Activated CD8-positive, alpha-beta T cell treated with anti-CD3 and anti-CD28 coated beads, Interleukin-2, amount 10 ng/mL, durations not matched to agents 7 days and 5 days (primary cell): Measurements from ENCODE around the gene HYAL1. TPM values are rescaled to one million over a fixed set of nuclear protein-coding genes. Genes with fewer than 3 reads are reported as not detected.

ENCODE experiments used
- ATAC-seq: fragments of 150-1000 bp; cut with Tn5 transposase; one replicate; pipeline ENCODE4 v1.10.0; 2021; ENCODE audit warnings: moderate library complexity
- CTCF ChIA-PET: fragments of 350-600 bp; sonication (Branson Sonifier 250); formaldehyde crosslinking; loops from one replicate; lab custom pipeline; 2021; ENCODE audit warnings: antibody characterized with exemption; lab: Charles Lee
- POLR2A ChIA-PET: fragments of 350-600 bp; sonication (Branson Sonifier 250); formaldehyde crosslinking; loops from one replicate; lab custom pipeline; 2021; ENCODE audit warnings: antibody characterized with exemption; lab: Charles Lee
- DNase-seq: peaks from one replicate; pipeline ENCODE4 v3.0.0-alpha.2; 2020
- H3K27ac Mint-ChIP-seq: one replicate; pipeline ENCODE4 v1.8.0; 2021; ENCODE audit warnings: mild to moderate bottlenecking, mixed read lengths
- H3K27me3 Mint-ChIP-seq: one replicate; pipeline ENCODE4 v1.8.0; 2021; ENCODE audit warnings: low read depth, mixed read lengths
- H3K36me3 Mint-ChIP-seq: one replicate; pipeline ENCODE4 v1.8.0; 2021; ENCODE audit warnings: low read depth, mixed read lengths
- H3K4me1 Mint-ChIP-seq: one replicate; pipeline ENCODE4 v1.8.0; 2021; ENCODE audit warnings: low read depth, mixed read lengths
- H3K4me3 Mint-ChIP-seq: one replicate; pipeline ENCODE4 v1.8.0; 2021; ENCODE audit warnings: mild to moderate bottlenecking, mixed read lengths
- H3K9me3 Mint-ChIP-seq: one replicate; pipeline ENCODE4 v1.8.0; 2022; ENCODE audit warnings: mixed read lengths; ENCODE audit not compliant: insufficient read depth
- total RNA-seq, 2 experiments: library from RNA; stranded (reverse); gene quantifications; one replicate each; pipeline ENCODE4 v1.2.3, GENCODE V29; 2021

HYAL1 gene
- under 1 TPM in 1 of 2 experiments, not detected in 1; 0.16 TPM for total RNA-seq

- Mint-ChIP-seq H3K27ac (no peak within 1 kb of the TSS), H3K4me1 (peaks cover 15% of the 10 kb centered on the region), H3K27me3 (no peaks in the 10 kb centered on the region), H3K36me3 (no peaks in the 10 kb centered on the region), H3K4me3 (no peak within 1 kb of the TSS), H3K9me3 (no peaks in the 10 kb centered on the region)
- DNase-seq: peak; percentile 21
- ChIA-PET POLR2A (interaction anchor here (1.3 kb wide), 1 partner anchor 33 kb away, joined by 3 read pairs; no protein-coding TSS in a partner anchor), CTCF (interaction anchor here (10.1 kb wide), 1 partner anchor 18 kb away, joined by 113 read pairs; the partner anchor contains the start of gene HYAL2)
- no peak for ATAC-seq
These were observed at the start of gene HYAL1 for GRCh38 chr3:50303013-50303815. Gene HYAL1 (minus strand): TSS chr3:50303574. CDS start chr3:50302956, 618 bp downstream.

DNA sequence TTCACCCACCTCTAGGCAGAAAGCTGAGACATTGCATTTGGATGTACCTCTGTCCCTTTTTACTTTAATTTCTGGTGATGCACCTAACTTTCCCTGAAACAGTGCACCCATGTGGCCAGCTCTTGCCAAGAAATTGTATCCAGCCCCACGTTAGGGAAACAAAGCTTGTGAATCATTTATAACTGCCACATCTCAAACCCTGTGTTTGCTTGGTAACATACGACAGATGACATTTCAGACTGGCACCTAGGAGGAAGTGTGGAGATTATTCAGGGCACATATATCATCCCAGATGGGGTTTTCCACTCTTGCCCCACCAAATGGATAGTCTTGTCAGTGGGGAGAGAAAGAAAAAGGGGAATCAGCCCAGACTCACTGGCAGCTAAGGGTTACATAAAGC, 49.4 kb upstream of the HYAL1 start:
- ChIA-PET CTCF (interaction anchor here (0.9 to 1.6 kb wide), 7 partner anchors 9 to 249 kb away, joined by 3 to 9 read pairs (median 4); partner anchors contain the start of genes HYAL3 and NAA80), POLR2A (interaction anchor here (0.7 to 3.5 kb wide), 6 partner anchors 9 to 79 kb away, joined by 3 to 21 read pairs (median 4); partner anchors contain the start of gene RASSF1)
- Mint-ChIP-seq H3K27ac (no peak overlapping the region), H3K4me1 (peaks cover 70% of the 10 kb centered on the region), H3K4me3 (no peak overlapping the region), H3K27me3 (no peaks in the 10 kb centered on the region), H3K36me3 (peaks cover 59% of the 10 kb centered on the region), H3K9me3 (no peaks in the 10 kb centered on the region)
- ATAC-seq (no peak), DNase-seq (no peak)

- no peak for ATAC-seq
- ChIA-PET POLR2A (interaction anchor here (0.9 to 3.2 kb wide), 7 partner anchors 10 to 266 kb away, joined by 3 to 35 read pairs (median 6); partner anchors contain the start of genes CISH, HYAL3, MAPKAPK3 and NAA80), CTCF (interaction anchor here (1.1 to 3.2 kb wide), 5 partner anchors 10 to 262 kb away, joined by 3 to 21 read pairs (median 4); no protein-coding TSS in a partner anchor)
- Mint-ChIP-seq H3K4me1 (peaks cover 67% of the 10 kb centered on the region), H3K9me3 (no peaks in the 10 kb centered on the region), H3K36me3 (peaks cover 59% of the 10 kb centered on the region), H3K27ac (peak overlapping the region; percentile 99), H3K4me3 (peak overlapping the region; percentile 96), H3K27me3 (no peaks in the 10 kb centered on the region)
- no peak for DNase-seq
These were observed 47.9 kb upstream of the HYAL1 start for GRCh38 chr3:50351323-50351697.

DNA sequence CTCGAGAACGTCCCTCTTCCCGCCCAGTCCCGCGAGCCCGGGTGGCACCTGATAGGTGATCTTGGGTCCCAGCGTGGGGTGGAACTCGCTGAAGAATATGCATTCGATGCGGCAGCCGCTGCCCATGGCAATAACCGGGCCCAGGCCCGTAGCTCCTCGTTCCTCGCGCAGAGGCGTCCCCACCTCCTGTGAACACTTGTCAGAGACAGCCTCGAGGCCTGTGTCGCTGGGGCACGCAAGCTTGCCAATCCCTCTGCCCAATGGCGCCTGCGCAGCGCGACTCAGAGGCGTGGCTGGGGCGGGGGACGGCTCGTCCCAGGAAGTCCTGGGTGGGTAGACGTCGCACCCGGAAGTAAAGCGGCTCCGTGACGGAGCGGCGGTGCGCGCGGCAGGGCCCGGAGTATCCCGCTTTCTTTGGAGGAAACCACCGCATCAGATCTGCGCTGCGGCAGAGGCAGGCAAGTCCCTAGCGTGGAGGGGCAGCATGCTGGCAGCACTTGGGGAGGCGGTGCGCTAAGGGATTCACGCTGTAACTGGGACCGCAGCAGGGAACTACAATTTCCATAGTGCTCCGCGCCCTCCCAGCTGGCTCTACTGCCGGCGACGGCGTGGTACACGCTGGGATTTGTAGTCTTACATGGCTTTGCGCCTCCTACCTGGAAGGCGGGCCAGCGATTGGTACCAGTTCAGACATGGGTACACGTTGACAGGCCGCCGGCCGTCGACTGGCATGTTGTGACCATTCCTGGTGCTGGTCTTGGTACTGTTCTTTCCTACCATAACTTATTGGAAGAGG, 47.4 kb upstream of the HYAL1 start, which contains the start of the genes CYB561D2 and NPRL2:
Gene CYB561D2 (plus strand): TSS at position 336 of the 796 bp plus-strand sequence. CDS start 572 bp downstream, outside the sequence.
Gene NPRL2 (minus strand): TSS at position 249 of the 796 bp plus-strand sequence. CDS start 123 bp downstream, at position 126.
- H3K27me3 Mint-ChIP-seq: no peaks in the 10 kb centered on the region
- ChIA-PET POLR2A (interaction anchor here (0.7 to 3.2 kb wide), 11 partner anchors 9 to 537 kb away, joined by 3 to 35 read pairs (median 5); partner anchors contain the start of genes CISH, HYAL3, MAPKAPK3 and NAA80), CTCF (interaction anchor here (1.0 to 5.9 kb wide), 13 partner anchors 9 to 263 kb away, joined by 3 to 31 read pairs (median 5); partner anchors contain the start of genes GNAI2, RASSF1 and TMEM115)
- DNase-seq (peak; percentile 99), ATAC-seq (peak; percentile 92)
- H3K4me3 Mint-ChIP-seq: peak within 1 kb of the TSS; percentile 96
- H3K36me3 Mint-ChIP-seq: peaks cover 59% of the 10 kb centered on the region
- peaks cover 68% of the 10 kb centered on the region for H3K4me1 Mint-ChIP-seq
- no peaks in the 10 kb centered on the region for H3K9me3 Mint-ChIP-seq
- peak within 1 kb of the TSS; percentile 99 for H3K27ac Mint-ChIP-seq

DNA sequence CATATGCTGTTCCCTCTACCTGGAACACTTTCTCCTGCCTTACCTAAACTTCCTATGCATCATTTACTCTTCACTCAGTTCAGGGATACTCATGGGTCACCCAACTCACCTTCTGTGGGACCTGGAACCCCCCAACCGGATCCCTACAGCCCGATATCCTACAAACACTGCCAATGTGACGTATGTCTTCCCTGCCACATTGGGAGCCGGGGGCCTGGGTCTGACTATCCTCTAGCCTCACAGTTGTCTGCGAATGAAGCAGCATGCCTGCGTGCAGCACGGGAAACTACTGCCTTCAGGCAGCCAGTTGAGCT, 46.8 kb upstream of the HYAL1 start:
- peak overlapping the region; percentile 96 for H3K4me3 Mint-ChIP-seq
- H3K27ac Mint-ChIP-seq: peak overlapping the region; percentile 99
- ChIA-PET CTCF (interaction anchor here (1.0 to 5.9 kb wide), 13 partner anchors 8 to 263 kb away, joined by 3 to 31 read pairs (median 5); partner anchors contain the start of genes GNAI2, RASSF1 and TMEM115), POLR2A (interaction anchor here (0.7 to 3.2 kb wide), 10 partner anchors 9 to 537 kb away, joined by 3 to 35 read pairs (median 6); partner anchors contain the start of genes CISH, HYAL3, MAPKAPK3 and NAA80)
- H3K9me3 Mint-ChIP-seq: no peaks in the 10 kb centered on the region
- H3K4me1 Mint-ChIP-seq: peaks cover 68% of the 10 kb centered on the region
- ATAC-seq: no peak
- DNase-seq: no peak
- no peaks in the 10 kb centered on the region for H3K27me3 Mint-ChIP-seq
- H3K36me3 Mint-ChIP-seq: peaks cover 56% of the 10 kb centered on the region

- H3K27me3 Mint-ChIP-seq: no peaks in the 10 kb centered on the region
- ATAC-seq: peak; percentile 5
- POLR2A ChIA-PET: interaction anchor here (0.9 to 4.3 kb wide), 3 partner anchors 10 to 224 kb away, joined by 3 to 25 read pairs (median 3); no protein-coding TSS in a partner anchor
These were observed 43.9 kb upstream of the HYAL1 start for GRCh38 chr3:50347187-50347813.

DNA sequence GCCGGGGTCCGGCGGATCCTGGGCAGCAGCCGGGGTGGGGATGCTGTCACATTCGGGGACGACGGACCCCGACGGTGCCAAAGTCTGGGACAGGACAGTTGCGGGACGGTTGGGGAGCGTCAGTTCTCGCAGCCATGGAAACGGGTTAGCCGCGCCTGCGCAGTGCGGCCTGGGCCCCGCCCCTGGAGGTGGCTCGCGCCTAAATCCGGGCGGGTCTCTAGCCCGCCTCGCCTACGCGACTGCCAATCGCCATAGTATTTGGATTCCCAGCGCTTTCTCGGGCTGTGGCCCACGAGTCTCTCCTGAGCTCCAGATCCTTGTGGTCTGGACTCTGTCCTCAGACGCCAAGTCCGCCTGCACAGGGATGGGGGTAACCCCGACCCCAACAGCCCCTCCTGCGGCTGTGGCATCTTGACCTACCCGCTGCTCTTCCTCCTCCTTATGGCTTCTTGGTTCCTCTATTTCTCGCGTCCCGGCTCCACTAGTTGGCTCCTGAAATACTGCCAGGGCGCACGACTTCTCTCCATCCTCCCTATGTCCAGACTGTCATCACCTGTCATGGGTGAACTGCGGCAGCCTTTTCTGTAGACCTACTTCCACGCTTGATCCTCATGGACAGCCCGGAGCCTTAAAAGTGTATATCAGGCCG, 42.3 kb upstream of the HYAL1 start, which contains the start of gene ZMYND10:
Gene ZMYND10 (minus strand): TSS at position 147 of the 649 bp plus-strand sequence. CDS start 153 bp downstream, outside the sequence.
- CTCF ChIA-PET: interaction anchor here (1.3 to 5.9 kb wide), 5 partner anchors 9 to 266 kb away, joined by 3 to 31 read pairs (median 4); partner anchors contain the start of gene CISH
- H3K36me3 Mint-ChIP-seq: peaks cover 39% of the 10 kb centered on the region
- H3K4me1 Mint-ChIP-seq: peaks cover 89% of the 10 kb centered on the region
- H3K27ac Mint-ChIP-seq: peak within 1 kb of the TSS; percentile 62
- peak; percentile 85 for DNase-seq
- peak within 1 kb of the TSS; percentile 60 for H3K4me3 Mint-ChIP-seq
- H3K27me3 Mint-ChIP-seq: no peaks in the 10 kb centered on the region
- POLR2A ChIA-PET: interaction anchor here (1.0 to 4.3 kb wide), 2 partner anchors 8 to 11 kb away, joined by 3 to 25 read pairs; no protein-coding TSS in a partner anchor
- ATAC-seq: peak; percentile 16
- H3K9me3 Mint-ChIP-seq: no peaks in the 10 kb centered on the region

More at GRCh38 chr3:50347187-50347813, 43.9 kb upstream of the HYAL1 start:
- Mint-ChIP-seq H3K9me3 (no peaks in the 10 kb centered on the region), H3K4me3 (peak overlapping the region; percentile 15), H3K36me3 (peaks cover 46% of the 10 kb centered on the region), H3K27ac (peak overlapping the region; percentile 77), H3K4me1 (peaks cover 85% of the 10 kb centered on the region)
- DNase-seq: peak; percentile 87
- CTCF ChIA-PET: interaction anchor here (0.6 to 5.9 kb wide), 9 partner anchors 8 to 254 kb away, joined by 3 to 31 read pairs (median 5); no protein-coding TSS in a partner anchor

DNA sequence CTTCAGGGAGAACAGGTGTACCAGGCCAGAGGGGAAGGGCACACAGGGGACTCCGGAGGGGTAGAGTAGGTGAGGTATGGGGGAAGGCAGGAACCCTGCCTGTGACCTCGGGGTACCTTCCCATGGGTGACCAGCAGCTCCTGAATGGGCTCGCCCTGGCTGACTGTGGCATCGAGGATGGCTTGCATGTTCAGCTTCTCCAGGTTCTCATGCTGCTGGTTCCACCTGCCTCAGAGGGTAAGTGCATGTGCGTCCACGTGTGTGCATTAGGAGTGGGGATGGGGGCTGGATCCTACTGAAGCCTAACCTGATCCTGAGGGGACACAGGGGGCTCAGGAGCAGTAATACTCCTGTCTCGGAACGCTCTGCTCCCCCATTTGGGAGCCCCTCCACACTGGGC, 41.6 kb upstream of the HYAL1 start:
- Mint-ChIP-seq H3K4me1 (peaks cover 84% of the 10 kb centered on the region), H3K9me3 (no peaks in the 10 kb centered on the region), H3K4me3 (peak overlapping the region; percentile 8), H3K27me3 (no peaks in the 10 kb centered on the region), H3K36me3 (peaks cover 37% of the 10 kb centered on the region), H3K27ac (no peak overlapping the region)
- ChIA-PET POLR2A (interaction anchor here (1.0 to 4.3 kb wide), 2 partner anchors 7 to 12 kb away, joined by 3 to 25 read pairs; no protein-coding TSS in a partner anchor), CTCF (interaction anchor here (1.0 to 5.9 kb wide), 6 partner anchors 9 to 267 kb away, joined by 3 to 31 read pairs (median 4); partner anchors contain the start of gene CISH)
- no peak for ATAC-seq
- DNase-seq: no peak

GRCh38 chr3:50342813-50343633, 39.6 kb upstream of the HYAL1 start:
- H3K27ac Mint-ChIP-seq: peak overlapping the region; percentile 58
- H3K4me3 Mint-ChIP-seq: peak overlapping the region; percentile 18
- ChIA-PET POLR2A (interaction anchor here (1.0 to 4.0 kb wide), 4 partner anchors 11 to 258 kb away, joined by 3 to 21 read pairs (median 3); partner anchors contain the start of gene C3orf18), CTCF (interaction anchor here (1.1 to 2.8 kb wide), 4 partner anchors 8 to 200 kb away, joined by 4 to 9 read pairs (median 4); partner anchors contain the start of genes CYB561D2 and NPRL2)
- DNase-seq (no peak), ATAC-seq (no peak)
- H3K9me3 Mint-ChIP-seq: no peaks in the 10 kb centered on the region
- H3K36me3 Mint-ChIP-seq: peaks cover 38% of the 10 kb centered on the region
- H3K27me3 Mint-ChIP-seq: no peaks in the 10 kb centered on the region
- H3K4me1 Mint-ChIP-seq: peaks cover 64% of the 10 kb centered on the region
